ENCODE data around the gene REV3L. TPM values are rescaled to one million over a fixed set of nuclear protein-coding genes. Genes with fewer than 3 reads are reported as not detected.

Gene REV3L
- total and polyA plus RNA-seq, 2 donors (not counting 1 experiment from before 2014, with no cell fraction given), result 42.9 to 127 TPM

DNA sequence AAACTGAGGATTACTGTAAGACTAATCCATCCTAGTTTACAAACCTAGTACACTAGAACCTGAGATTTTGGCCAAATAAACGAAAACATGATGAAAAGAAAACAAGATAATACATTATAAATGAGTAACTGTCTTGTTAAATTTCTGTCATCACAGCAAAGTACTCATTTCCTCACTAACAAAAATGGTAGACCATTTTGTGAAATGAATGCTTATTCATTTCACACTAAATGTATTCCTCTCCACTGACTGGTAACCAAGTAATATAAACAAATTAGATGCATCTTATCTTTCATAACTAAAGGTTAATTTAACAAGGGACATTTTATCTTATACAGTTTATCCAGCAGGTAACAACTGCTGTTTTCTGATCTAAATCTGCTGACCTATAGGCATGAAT lies 143.7 kb downstream of the REV3L start:
- Histone ChIP-seq H3K36me3 (ENCODE audit: control insufficient read depth, insufficient read depth, low read length) (peaks cover 5% of the 10 kb centered on the region), H3K4me1 (ENCODE audit: control insufficient read depth, extremely low read depth, insufficient read depth, low read length) (no peaks in the 10 kb centered on the region), H3K4me3 (replicated peaks in 1 of 4; ENCODE audit: control extremely low read depth in 1 of 4, insufficient read depth in 1 of 4, low read depth in 3 of 4, low read length in 4 of 4) (no peak overlapping the region), H3K9me3 (ENCODE audit: control insufficient read depth, insufficient read depth, low read depth, low read length) (no peaks in the 10 kb centered on the region), H3K27me3 (ENCODE audit: control insufficient read depth, insufficient read depth, low read length) (no peaks in the 10 kb centered on the region), H3K27ac (ENCODE audit: insufficient read depth, low read length) (no peak overlapping the region), H4K20me1 (ENCODE audit: control insufficient read depth, extremely low read depth, insufficient read depth, low read length) (no peaks in the 10 kb centered on the region), H3K9ac (ENCODE audit: insufficient read depth, low read length) (no peak overlapping the region), H3K4me2 (ENCODE audit: extremely low read depth, insufficient read depth, low read length) (no peak overlapping the region), H2AFZ (ENCODE audit: low read length) (no peak overlapping the region), H3K79me2 (ENCODE audit: control insufficient read depth, insufficient read depth, low read length) (no peaks in the 10 kb centered on the region)
- DNase-seq (ENCODE audit: low read depth in 2 of 2), result no peak
- TF ChIP-seq, protein P1, sequence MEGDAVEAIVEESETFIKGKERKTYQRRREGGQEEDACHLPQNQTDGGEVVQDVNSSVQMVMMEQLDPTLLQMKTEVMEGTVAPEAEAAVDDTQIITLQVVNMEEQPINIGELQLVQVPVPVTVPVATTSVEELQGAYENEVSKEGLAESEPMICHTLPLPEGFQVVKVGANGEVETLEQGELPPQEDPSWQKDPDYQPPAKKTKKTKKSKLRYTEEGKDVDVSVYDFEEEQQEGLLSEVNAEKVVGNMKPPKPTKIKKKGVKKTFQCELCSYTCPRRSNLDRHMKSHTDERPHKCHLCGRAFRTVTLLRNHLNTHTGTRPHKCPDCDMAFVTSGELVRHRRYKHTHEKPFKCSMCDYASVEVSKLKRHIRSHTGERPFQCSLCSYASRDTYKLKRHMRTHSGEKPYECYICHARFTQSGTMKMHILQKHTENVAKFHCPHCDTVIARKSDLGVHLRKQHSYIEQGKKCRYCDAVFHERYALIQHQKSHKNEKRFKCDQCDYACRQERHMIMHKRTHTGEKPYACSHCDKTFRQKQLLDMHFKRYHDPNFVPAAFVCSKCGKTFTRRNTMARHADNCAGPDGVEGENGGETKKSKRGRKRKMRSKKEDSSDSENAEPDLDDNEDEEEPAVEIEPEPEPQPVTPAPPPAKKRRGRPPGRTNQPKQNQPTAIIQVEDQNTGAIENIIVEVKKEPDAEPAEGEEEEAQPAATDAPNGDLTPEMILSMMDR (conservative IDR thresholded peaks at IDR 0.05 in 1 of 2, IDR thresholded peaks at IDR 0.05 in 1 of 2; ENCODE audit: low read depth in 1 of 2, low read length in 2 of 2), result no peak
- no peak for TF ChIP-seq EZH2 (IDR thresholded peaks at IDR 0.05; ENCODE audit: low read length, missing control alignments)

DNA sequence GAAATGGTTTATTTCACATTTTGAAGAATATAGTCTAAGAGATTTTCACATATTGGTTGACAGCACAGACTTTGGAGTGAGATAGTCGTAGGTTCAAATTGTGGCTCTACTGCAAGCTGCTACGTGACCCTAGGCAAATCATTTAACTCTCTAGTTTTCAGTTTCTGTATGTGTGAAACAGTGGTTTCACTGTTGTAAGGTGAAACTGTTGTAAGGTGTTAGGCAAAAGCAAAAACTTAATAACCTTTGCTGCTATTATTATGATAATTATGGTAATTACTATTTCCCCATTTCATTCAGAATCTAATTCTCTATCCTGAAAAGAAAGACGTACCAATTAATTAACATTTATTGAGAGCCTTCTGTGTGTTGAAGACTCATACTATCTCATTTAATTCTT lies 144.2 kb downstream of the REV3L start:
- H3K9ac ChIP-seq (ENCODE audit: insufficient read depth, low read length), result no peak overlapping the region
- H4K20me1 ChIP-seq (ENCODE audit: control insufficient read depth, extremely low read depth, insufficient read depth, low read length), result no peaks in the 10 kb centered on the region
- H3K4me1 ChIP-seq (ENCODE audit: control insufficient read depth, extremely low read depth, insufficient read depth, low read length), result no peaks in the 10 kb centered on the region
- no peaks in the 10 kb centered on the region for H3K9me3 ChIP-seq (ENCODE audit: control insufficient read depth, insufficient read depth, low read depth, low read length)
- H3K79me2 ChIP-seq (ENCODE audit: control insufficient read depth, insufficient read depth, low read length), result no peaks in the 10 kb centered on the region
- no peak overlapping the region for H3K27ac ChIP-seq (ENCODE audit: insufficient read depth, low read length)
- peaks cover 5% of the 10 kb centered on the region for H3K36me3 ChIP-seq (ENCODE audit: control insufficient read depth, insufficient read depth, low read length)
- H3K4me2 ChIP-seq (ENCODE audit: extremely low read depth, insufficient read depth, low read length), result no peak overlapping the region
- H2AFZ ChIP-seq (ENCODE audit: low read length), result no peak overlapping the region
- no peaks in the 10 kb centered on the region for H3K27me3 ChIP-seq (ENCODE audit: control insufficient read depth, insufficient read depth, low read length)
- TF ChIP-seq EZH2 (IDR thresholded peaks at IDR 0.05; ENCODE audit: low read length, missing control alignments), result no peak
- TF ChIP-seq, protein P1 (conservative IDR thresholded peaks at IDR 0.05 in 1 of 2, IDR thresholded peaks at IDR 0.05 in 1 of 2; ENCODE audit: low read depth in 1 of 2, low read length in 2 of 2), result no peak
- no peak for DNase-seq (ENCODE audit: low read depth in 2 of 2)
- no peak overlapping the region for H3K4me3 ChIP-seq (replicated peaks in 1 of 4; ENCODE audit: control extremely low read depth in 1 of 4, insufficient read depth in 1 of 4, low read depth in 3 of 4, low read length in 4 of 4)

DNA sequence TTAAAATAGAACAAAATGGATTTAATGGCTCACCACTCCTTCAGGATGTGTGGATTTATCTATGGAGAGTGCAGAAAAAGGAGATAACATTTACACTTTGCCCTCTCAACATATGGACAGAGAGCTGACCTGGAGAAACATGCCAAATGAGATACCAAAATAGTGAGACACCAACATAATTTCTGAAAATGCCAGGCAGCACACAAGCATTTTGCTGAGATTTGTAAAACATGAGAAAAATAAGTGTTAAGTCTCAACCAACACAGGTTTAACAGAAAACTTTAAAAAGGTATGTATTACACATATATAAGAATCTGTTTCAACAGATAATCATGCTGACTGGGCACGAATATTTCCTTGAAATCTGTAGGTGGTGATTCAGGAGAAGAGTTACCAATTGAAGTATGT lies 145.2 kb downstream of the REV3L start:
- Histone ChIP-seq H3K27me3 (ENCODE audit: control insufficient read depth, insufficient read depth, low read length) (no peaks in the 10 kb centered on the region), H3K4me2 (ENCODE audit: extremely low read depth, insufficient read depth, low read length) (no peak overlapping the region), H3K4me1 (ENCODE audit: control insufficient read depth, extremely low read depth, insufficient read depth, low read length) (no peaks in the 10 kb centered on the region), H3K79me2 (ENCODE audit: control insufficient read depth, insufficient read depth, low read length) (no peaks in the 10 kb centered on the region), H3K9ac (ENCODE audit: insufficient read depth, low read length) (no peak overlapping the region), H3K9me3 (ENCODE audit: control insufficient read depth, insufficient read depth, low read depth, low read length) (no peaks in the 10 kb centered on the region), H4K20me1 (ENCODE audit: control insufficient read depth, extremely low read depth, insufficient read depth, low read length) (no peaks in the 10 kb centered on the region), H3K36me3 (ENCODE audit: control insufficient read depth, insufficient read depth, low read length) (peaks cover 7% of the 10 kb centered on the region), H2AFZ (ENCODE audit: low read length) (no peak overlapping the region), H3K27ac (ENCODE audit: insufficient read depth, low read length) (no peak overlapping the region), H3K4me3 (replicated peaks in 1 of 4; ENCODE audit: control extremely low read depth in 1 of 4, insufficient read depth in 1 of 4, low read depth in 3 of 4, low read length in 4 of 4) (no peak overlapping the region)
- no peak for TF ChIP-seq EZH2 (IDR thresholded peaks at IDR 0.05; ENCODE audit: low read length, missing control alignments)
- TF ChIP-seq, protein P1 (conservative IDR thresholded peaks at IDR 0.05 in 1 of 2, IDR thresholded peaks at IDR 0.05 in 1 of 2; ENCODE audit: low read depth in 1 of 2, low read length in 2 of 2), result no peak
- no peak for DNase-seq (ENCODE audit: low read depth in 2 of 2)

Data from fibroblast of lung (primary cell).